ENCODE data around the gene PADI3.

DNA sequence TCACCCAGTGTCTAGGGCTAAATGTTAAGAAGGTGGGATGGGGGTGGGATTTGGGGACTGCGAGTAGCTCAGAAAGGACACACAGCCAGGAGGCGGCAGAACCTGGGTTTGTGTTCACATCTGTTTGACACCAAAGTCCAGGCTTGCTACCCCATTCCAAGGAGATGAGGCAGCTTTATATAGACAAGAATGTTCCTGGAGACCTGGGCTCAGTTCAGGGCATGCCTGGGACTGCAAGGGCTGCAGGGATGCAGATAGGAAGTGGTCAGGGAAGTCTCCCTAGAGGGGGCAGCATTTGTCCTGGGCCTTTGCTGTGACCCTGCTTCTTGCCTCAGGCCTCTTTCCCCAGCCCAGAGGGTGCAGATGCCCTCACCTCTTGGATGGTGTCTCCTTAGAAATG, 16.3 kb downstream of the PADI3 start:
- TF ChIP-seq POLR2AphosphoS5 (IDR thresholded peaks at IDR 0.05): no peak
- TF ChIP-seq, protein P1, sequence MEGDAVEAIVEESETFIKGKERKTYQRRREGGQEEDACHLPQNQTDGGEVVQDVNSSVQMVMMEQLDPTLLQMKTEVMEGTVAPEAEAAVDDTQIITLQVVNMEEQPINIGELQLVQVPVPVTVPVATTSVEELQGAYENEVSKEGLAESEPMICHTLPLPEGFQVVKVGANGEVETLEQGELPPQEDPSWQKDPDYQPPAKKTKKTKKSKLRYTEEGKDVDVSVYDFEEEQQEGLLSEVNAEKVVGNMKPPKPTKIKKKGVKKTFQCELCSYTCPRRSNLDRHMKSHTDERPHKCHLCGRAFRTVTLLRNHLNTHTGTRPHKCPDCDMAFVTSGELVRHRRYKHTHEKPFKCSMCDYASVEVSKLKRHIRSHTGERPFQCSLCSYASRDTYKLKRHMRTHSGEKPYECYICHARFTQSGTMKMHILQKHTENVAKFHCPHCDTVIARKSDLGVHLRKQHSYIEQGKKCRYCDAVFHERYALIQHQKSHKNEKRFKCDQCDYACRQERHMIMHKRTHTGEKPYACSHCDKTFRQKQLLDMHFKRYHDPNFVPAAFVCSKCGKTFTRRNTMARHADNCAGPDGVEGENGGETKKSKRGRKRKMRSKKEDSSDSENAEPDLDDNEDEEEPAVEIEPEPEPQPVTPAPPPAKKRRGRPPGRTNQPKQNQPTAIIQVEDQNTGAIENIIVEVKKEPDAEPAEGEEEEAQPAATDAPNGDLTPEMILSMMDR (IDR thresholded peaks at IDR 0.05 in 8 of 11, conservative IDR thresholded peaks at IDR 0.05 in 3 of 11): no peak
- no peak for TF ChIP-seq POLR2A (IDR thresholded peaks at IDR 0.05)

Data from spleen (tissue), 7 donors.